B cell (primary cell): Measurements from ENCODE around the gene MAP3K2. TPM values are rescaled to one million over a fixed set of nuclear protein-coding genes. Genes with fewer than 3 reads are reported as not detected.
A peak's percentile ranks its signal among the peaks of the same experiment; 100 is the strongest.

Experiments
- ATAC-seq: fragments of 200-7000 bp; cut with Tn5 transposase; one replicate; pipeline ENCODE4 v1.10.0; 2021; ENCODE audit warnings: low read depth, mild to moderate bottlenecking, moderate number of reproducible peaks, moderate library complexity
- CTCF ChIA-PET: fragments of 350-600 bp; sonication (Branson Sonifier 250); formaldehyde crosslinking; loops from one replicate; lab custom pipeline; 2021; ENCODE audit warnings: antibody characterized with exemption, inconsistent platforms; lab: Charles Lee
- POLR2A ChIA-PET: fragments of 350-600 bp; sonication (Branson Sonifier 250); formaldehyde crosslinking; loops from one replicate; lab custom pipeline; 2021; ENCODE audit warnings: antibody characterized with exemption; lab: Charles Lee
- DNase-seq: peaks from one replicate; pipeline ENCODE4 v3.0.0; 2013
- H2AFZ ChIP-seq: 2 replicates; pipeline ENCODE4 v1.6.1; 2012; ENCODE audit warnings: mild to moderate bottlenecking, low read depth, low read length; ENCODE audit not compliant: insufficient read depth, poor library complexity, severe bottlenecking
- H3K27ac ChIP-seq, 2 donors: 1 replicate in 1 of 2; 2 replicates in 1 of 2; pipeline ENCODE4 v1.5.1; 2012 to 2013; ENCODE audit warnings: low read length in 2 of 2, mild to moderate bottlenecking in 2 of 2, moderate library complexity in 1 of 2
- H3K27me3 ChIP-seq, 4 experiments: fragments of 200-600 bp in 1 of 4; sonication (generic) in 1 of 4; replicated peaks in 1 of 4; 1 replicate in 2 of 4; 2 replicates in 2 of 4; pipeline versions ENCODE4 v1.6.1 to v1.7.0; 2013 to 2016; ENCODE audit warnings: low read length in 3 of 4, mild to moderate bottlenecking in 2 of 4, mixed read lengths in 1 of 4, moderate library complexity in 1 of 4; ENCODE audit not compliant: insufficient read depth in 4 of 4, control insufficient read depth in 3 of 4; ENCODE audit errors: control extremely low read depth in 1 of 4
- H3K36me3 ChIP-seq, 2 experiments: replicated peaks in 1 of 2; 1 replicate in 1 of 2; 2 replicates in 1 of 2; pipeline versions ENCODE4 v1.6.1 to v1.7.1; 2013; ENCODE audit warnings: low read length in 1 of 2; ENCODE audit not compliant: insufficient read depth in 2 of 2, control insufficient read depth in 1 of 2; ENCODE audit errors: control extremely low read depth in 1 of 2, extremely low read depth in 1 of 2
- H3K4me1 ChIP-seq, 2 donors: fragments of 200-600 bp in 1 of 2; sonication (generic) in 1 of 2; 1 replicate in 1 of 2; 2 replicates in 1 of 2; pipeline versions ENCODE4 v1.5.1 to v1.6.1; 2013 to 2017; ENCODE audit warnings: low read length in 2 of 2; ENCODE audit not compliant: control insufficient read depth in 2 of 2, insufficient read depth in 2 of 2
- H3K4me2 ChIP-seq: replicated peaks from 2 replicates; pipeline ENCODE3; 2012; ENCODE audit warnings: mild to moderate bottlenecking, low read depth, low read length; ENCODE audit not compliant: poor library complexity, severe bottlenecking
- H3K4me3 ChIP-seq, 5 experiments: fragments of 200-600 bp in 1 of 5; sonication (generic) in 1 of 5; 1 replicate in 3 of 5; 2 replicates in 2 of 5; pipeline versions ENCODE4 v1.5.1 to v1.7.0; 2011 to 2016; ENCODE audit warnings: low read length in 4 of 5, mild to moderate bottlenecking in 4 of 5, low read depth in 2 of 5, control low read depth in 1 of 5, moderate library complexity in 1 of 5; ENCODE audit not compliant: insufficient read depth in 1 of 5; ENCODE audit errors: control extremely low read depth in 1 of 5, extremely low read depth in 1 of 5
- H3K79me2 ChIP-seq: fragments of 200-600 bp; sonication (generic); one replicate; pipeline ENCODE4 v1.6.0; 2016; ENCODE audit warnings: low read length; ENCODE audit not compliant: control insufficient read depth, insufficient read depth
- H3K9ac ChIP-seq: fragments of 200-600 bp; sonication (generic); 2 replicates; pipeline ENCODE4 v1.6.1; 2017; ENCODE audit warnings: mild to moderate bottlenecking, low read length, moderate library complexity
- H3K9me3 ChIP-seq, 3 donors: one replicate each; pipeline versions ENCODE4 v1.6.1 to v1.7.1; 2013; ENCODE audit warnings: low read length in 2 of 3; ENCODE audit not compliant: control insufficient read depth in 2 of 3, insufficient read depth in 1 of 3; ENCODE audit errors: control extremely low read depth in 1 of 3
- H4K20me1 ChIP-seq: 2 replicates; pipeline ENCODE4 v1.6.0; 2012; ENCODE audit warnings: mild to moderate bottlenecking, low read length; ENCODE audit not compliant: insufficient read depth, control insufficient read depth, poor library complexity, severe bottlenecking
- H3K27ac Mint-ChIP-seq: one replicate; pipeline ENCODE4 v1.8.0; 2021; ENCODE audit warnings: mixed read lengths
- H3K27me3 Mint-ChIP-seq: one replicate; pipeline ENCODE4 v1.8.0; 2021; ENCODE audit warnings: mixed read lengths
- H3K4me1 Mint-ChIP-seq: one replicate; pipeline ENCODE4 v1.8.0; 2021; ENCODE audit warnings: mixed read lengths
- H3K4me3 Mint-ChIP-seq: one replicate; pipeline ENCODE4 v1.8.0; 2021; ENCODE audit warnings: mixed read lengths
- H3K9me3 Mint-ChIP-seq: one replicate; pipeline ENCODE4 v1.8.0; 2022; ENCODE audit warnings: mixed read lengths; ENCODE audit not compliant: insufficient read depth
- EZH2 ChIP-seq: IDR thresholded peaks from 2 replicates; pipeline ENCODE4 v1.6.1; 2012; ENCODE audit warnings: borderline replicate concordance, low read depth, mild to moderate bottlenecking, moderate library complexity, low read length; ENCODE audit not compliant: insufficient read depth, poor library complexity, severe bottlenecking
- WGBS: methylation state at CpG from one replicate; pipeline ENCODE4 v1.1.5; 2013; ENCODE audit warnings: missing lambda C conversion rate; ENCODE audit not compliant: insufficient coverage; 5-methylcytosine and 5-hydroxymethylcytosine counted together
- intact Hi-C: fragments of 100-400 bp; cut with micrococcal nuclease; formaldehyde crosslinking; loops from one replicate; pipeline ENCODE4 v1.10.0; 2022
- polyA plus RNA-seq: library from polyadenylated mRNA; depleted of rRNA; stranded (reverse); fragments of >200 nt; gene quantifications from 2 replicates; pipeline ENCODE4 v1.2.3, GENCODE V29; 2012
- total RNA-seq, 2 donors: library from RNA; stranded (reverse); fragments of 120-200 nt in 1 of 2; gene quantifications; 1 replicate in 1 of 2; 2 replicates in 1 of 2; pipeline versions ENCODE4 v1.2.3 to v1.2.4, GENCODE V29; 2013 to 2022
- TF ChIP-seq, protein P1 (sequence below): fragments of 200-600 bp; IDR thresholded peaks from one replicate; pipeline ENCODE4 v1.8.0; 2022; ENCODE audit warnings: antibody characterized with exemption, mild to moderate bottlenecking

Gene MAP3K2
- total and polyA plus RNA-seq, 2 donors (not counting 1 experiment from before 2014, with no cell fraction given): 9.9 to 118 TPM

DNA sequence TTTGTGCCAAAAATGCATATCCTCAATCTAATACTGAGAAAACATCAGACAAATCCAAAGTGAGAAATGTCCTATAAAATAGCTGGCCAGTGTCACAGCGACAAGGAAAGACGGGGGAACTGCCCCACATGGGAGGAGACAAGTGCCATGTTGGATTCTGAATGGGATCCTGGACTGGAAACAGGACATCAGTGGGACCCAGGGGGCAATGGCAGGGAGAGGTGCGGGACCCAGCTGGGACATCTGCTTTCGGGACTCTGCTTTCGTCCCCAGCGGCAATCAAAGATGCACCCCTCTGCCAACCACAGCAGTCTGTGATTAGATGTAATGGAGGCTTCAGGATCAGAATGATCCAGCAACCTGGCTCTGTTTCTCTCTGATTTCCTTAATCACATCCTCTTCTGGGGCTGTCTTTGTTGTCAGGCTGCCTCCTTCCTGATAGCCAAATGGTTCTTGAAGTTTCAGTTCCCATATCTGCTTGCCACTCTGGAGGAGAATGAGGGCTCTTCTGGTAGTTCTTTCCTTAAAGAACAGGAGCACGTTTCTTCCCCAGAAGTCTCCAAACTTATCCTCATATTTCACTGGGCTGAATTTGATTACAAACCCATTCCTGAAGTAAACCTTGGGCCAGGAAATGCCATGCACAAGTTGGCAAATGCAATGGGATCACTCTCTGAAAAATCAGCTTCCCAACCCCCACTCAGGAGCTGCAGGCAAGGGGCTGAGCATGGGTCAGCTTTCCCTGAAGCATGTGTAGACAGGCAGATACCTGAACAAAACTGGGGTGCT, 16.9 kb upstream of the MAP3K2 start:
- Histone ChIP-seq H3K9me3 (no peaks in the 10 kb centered on the region), H3K36me3 (no peaks in the 10 kb centered on the region), H3K27me3 (no peaks in the 10 kb centered on the region), H3K4me3 (no peak overlapping the region), H3K9ac (no peak overlapping the region), H2AFZ (no peak overlapping the region), H3K79me2 (no peaks in the 10 kb centered on the region), H3K4me2 (peak overlapping the region; percentile 29), H3K27ac (no peak overlapping the region), H4K20me1 (no peaks in the 10 kb centered on the region), H3K4me1 (peaks cover 19 to 30% of the 10 kb centered on the region in 2 donors)
- no peak for ATAC-seq
- H3K9me3 Mint-ChIP-seq: no peaks in the 10 kb centered on the region
- POLR2A ChIA-PET: interaction anchor here (1.3 kb wide), 1 partner anchor 15 kb away, joined by 3 read pairs; no protein-coding TSS in a partner anchor
- no peaks in the 10 kb centered on the region for H3K27me3 Mint-ChIP-seq
- H3K4me3 Mint-ChIP-seq: no peak overlapping the region
- intact Hi-C loops: no loop called here
- peak; percentile 42 for DNase-seq
- no peak overlapping the region for H3K27ac Mint-ChIP-seq
- WGBS: 74% methylated on average over 5 of the region's 7 CpGs
- CTCF ChIA-PET: interaction anchor here (1.2 to 2.2 kb wide), 3 partner anchors 11 to 74 kb away, joined by 3 to 9 read pairs (median 4); no protein-coding TSS in a partner anchor
- H3K4me1 Mint-ChIP-seq: peaks cover 29% of the 10 kb centered on the region
- TF ChIP-seq EZH2: no peak
- TF ChIP-seq, protein P1, sequence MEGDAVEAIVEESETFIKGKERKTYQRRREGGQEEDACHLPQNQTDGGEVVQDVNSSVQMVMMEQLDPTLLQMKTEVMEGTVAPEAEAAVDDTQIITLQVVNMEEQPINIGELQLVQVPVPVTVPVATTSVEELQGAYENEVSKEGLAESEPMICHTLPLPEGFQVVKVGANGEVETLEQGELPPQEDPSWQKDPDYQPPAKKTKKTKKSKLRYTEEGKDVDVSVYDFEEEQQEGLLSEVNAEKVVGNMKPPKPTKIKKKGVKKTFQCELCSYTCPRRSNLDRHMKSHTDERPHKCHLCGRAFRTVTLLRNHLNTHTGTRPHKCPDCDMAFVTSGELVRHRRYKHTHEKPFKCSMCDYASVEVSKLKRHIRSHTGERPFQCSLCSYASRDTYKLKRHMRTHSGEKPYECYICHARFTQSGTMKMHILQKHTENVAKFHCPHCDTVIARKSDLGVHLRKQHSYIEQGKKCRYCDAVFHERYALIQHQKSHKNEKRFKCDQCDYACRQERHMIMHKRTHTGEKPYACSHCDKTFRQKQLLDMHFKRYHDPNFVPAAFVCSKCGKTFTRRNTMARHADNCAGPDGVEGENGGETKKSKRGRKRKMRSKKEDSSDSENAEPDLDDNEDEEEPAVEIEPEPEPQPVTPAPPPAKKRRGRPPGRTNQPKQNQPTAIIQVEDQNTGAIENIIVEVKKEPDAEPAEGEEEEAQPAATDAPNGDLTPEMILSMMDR: no peak

DNA sequence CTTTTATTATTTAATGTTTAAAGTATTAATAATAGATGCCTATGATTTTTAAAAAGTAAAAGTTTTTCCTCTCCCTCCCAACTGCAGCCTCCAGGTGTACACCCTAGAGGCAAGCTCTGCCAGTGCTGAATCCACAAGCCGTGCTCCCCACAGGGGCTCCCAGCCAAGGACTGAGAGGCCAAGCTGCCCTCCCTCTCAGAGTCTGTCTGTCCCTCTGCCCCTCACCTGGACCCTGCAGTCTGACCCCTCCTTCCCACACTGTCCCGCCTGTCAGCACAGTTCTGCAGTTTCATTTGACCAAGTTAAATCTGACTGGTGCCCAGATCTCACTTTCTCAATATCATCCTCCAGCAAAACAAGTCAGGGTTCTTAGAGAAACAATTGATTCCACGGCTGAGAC, 15.7 kb upstream of the MAP3K2 start:
- Histone ChIP-seq H3K4me1 (peaks cover 17 to 27% of the 10 kb centered on the region in 2 donors), H4K20me1 (no peaks in the 10 kb centered on the region), H3K27ac (no peak overlapping the region), H3K4me2 (no peak overlapping the region), H3K4me3 (no peak overlapping the region), H3K79me2 (no peaks in the 10 kb centered on the region), H3K9me3 (no peaks in the 10 kb centered on the region), H3K27me3 (no peaks in the 10 kb centered on the region), H2AFZ (no peak overlapping the region), H3K9ac (no peak overlapping the region), H3K36me3 (no peaks in the 10 kb centered on the region)
- Mint-ChIP-seq H3K27me3 (no peaks in the 10 kb centered on the region), H3K27ac (peak overlapping the region; percentile 20), H3K4me3 (no peak overlapping the region), H3K9me3 (no peaks in the 10 kb centered on the region), H3K4me1 (peaks cover 27% of the 10 kb centered on the region)
- DNase-seq (no peak), ATAC-seq (no peak)
- CTCF ChIA-PET: interaction anchor here (1.5 to 2.2 kb wide), 2 partner anchors 12 to 15 kb away, joined by 3 to 9 read pairs; no protein-coding TSS in a partner anchor
- TF ChIP-seq, protein P1: no peak
- POLR2A ChIA-PET: no interaction called here
- intact Hi-C loops: no loop called here
- 96% methylated on average over 2 of the region's 3 CpGs for WGBS
